Measurements from ENCODE around the gene TP63.

GRCh38 chr3:189812806-189813465 is 181.7 kb downstream of the TP63 start:
- TF ChIP-seq, protein P1, sequence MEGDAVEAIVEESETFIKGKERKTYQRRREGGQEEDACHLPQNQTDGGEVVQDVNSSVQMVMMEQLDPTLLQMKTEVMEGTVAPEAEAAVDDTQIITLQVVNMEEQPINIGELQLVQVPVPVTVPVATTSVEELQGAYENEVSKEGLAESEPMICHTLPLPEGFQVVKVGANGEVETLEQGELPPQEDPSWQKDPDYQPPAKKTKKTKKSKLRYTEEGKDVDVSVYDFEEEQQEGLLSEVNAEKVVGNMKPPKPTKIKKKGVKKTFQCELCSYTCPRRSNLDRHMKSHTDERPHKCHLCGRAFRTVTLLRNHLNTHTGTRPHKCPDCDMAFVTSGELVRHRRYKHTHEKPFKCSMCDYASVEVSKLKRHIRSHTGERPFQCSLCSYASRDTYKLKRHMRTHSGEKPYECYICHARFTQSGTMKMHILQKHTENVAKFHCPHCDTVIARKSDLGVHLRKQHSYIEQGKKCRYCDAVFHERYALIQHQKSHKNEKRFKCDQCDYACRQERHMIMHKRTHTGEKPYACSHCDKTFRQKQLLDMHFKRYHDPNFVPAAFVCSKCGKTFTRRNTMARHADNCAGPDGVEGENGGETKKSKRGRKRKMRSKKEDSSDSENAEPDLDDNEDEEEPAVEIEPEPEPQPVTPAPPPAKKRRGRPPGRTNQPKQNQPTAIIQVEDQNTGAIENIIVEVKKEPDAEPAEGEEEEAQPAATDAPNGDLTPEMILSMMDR (IDR thresholded peaks at IDR 0.05; ENCODE audit: insufficient read depth, low read length): no peak
- no peak for TF ChIP-seq POLR2AphosphoS5 (IDR thresholded peaks at IDR 0.05; ENCODE audit: low read depth)
